ENCODE results near the gene SGCB. TPM values are rescaled to one million over a fixed set of nuclear protein-coding genes. Genes with fewer than 3 reads are reported as not detected.
"Not testable (repeated sequence)": the region's sequence is repeated elsewhere in the genome, so short reads cannot be mapped to it uniquely, and the experiment has no call there.

SGCB gene
- polyA plus RNA-seq (2013, experiment 1 of 2), result 60.9 TPM
- 65.6 TPM for polyA plus RNA-seq (2013, experiment 2 of 2)

GRCh38 chr4:52038103-52038912 lies at the start of gene SGCB:
Gene SGCB, minus strand, starts transcription at chr4:52038299. Its CDS starts 40 bp downstream, at chr4:52038259.
- peak within 1 kb of the TSS; percentile 81 for H4K91ac ChIP-seq (ENCODE audit: low read length)
- peaks cover 0 to 17% of the 10 kb centered on the region in 2 experiments for H3K36me3 ChIP-seq (ENCODE audit: control insufficient read depth in 1 of 2, insufficient read depth in 2 of 2, low read depth in 1 of 2, low read length in 2 of 2)
- no peak within 1 kb of the TSS for H2AK5ac ChIP-seq (ENCODE audit: low read length, severe bottlenecking)
- H2BK12ac ChIP-seq (ENCODE audit: low read length in 2 of 2), result peak within 1 kb of the TSS in 1 of 2 experiments; percentile 28
- H3K27ac ChIP-seq (ENCODE audit: low read length, poor library complexity, severe bottlenecking), result no peak within 1 kb of the TSS
- peak; percentile 50 for DNase-seq
- H3K23ac ChIP-seq (ENCODE audit: low read length in 2 of 2), result no peak within 1 kb of the TSS
- H3K9ac ChIP-seq (ENCODE audit: low read length), result peak within 1 kb of the TSS; percentile 89
- H3K4me1 ChIP-seq (ENCODE audit: control insufficient read depth, insufficient read depth, low read depth, low read length), result peaks cover 3% of the 10 kb centered on the region
- peak within 1 kb of the TSS in 1 of 2 experiments; percentile 95 for H3K4ac ChIP-seq (ENCODE audit: low read depth in 1 of 2, low read length in 2 of 2)
- H3K27me3 ChIP-seq (ENCODE audit: control insufficient read depth in 1 of 2, insufficient read depth in 1 of 2, low read length in 2 of 2), result peaks cover 15 to 18% of the 10 kb centered on the region in 2 experiments
- H2BK5ac ChIP-seq (ENCODE audit: low read depth, low read length, poor library complexity, severe bottlenecking), result peak within 1 kb of the TSS; percentile 46
- peak within 1 kb of the TSS; percentile 62 to 82 for H3K14ac ChIP-seq (ENCODE audit: low read length in 2 of 2)
- H2AFZ ChIP-seq (ENCODE audit: low read depth, low read length), result peak within 1 kb of the TSS; percentile 90
- H3K9me3 ChIP-seq (ENCODE audit: control insufficient read depth, low read length), result no peaks in the 10 kb centered on the region
- peak within 1 kb of the TSS; percentile 97 for H2BK120ac ChIP-seq (ENCODE audit: low read depth, low read length)
- 5% methylated on average over 67 of the region's 70 CpGs for WGBS
- H3K79me1 ChIP-seq (replicated peaks; ENCODE audit: low read length, poor library complexity, severe bottlenecking), result peaks cover 6% of the 10 kb centered on the region
- peak within 1 kb of the TSS; percentile 85 for H3K4me2 ChIP-seq (ENCODE audit: low read length, poor library complexity, severe bottlenecking)
- H2BK15ac ChIP-seq (ENCODE audit: low read depth, poor library complexity, severe bottlenecking), result peak within 1 kb of the TSS; percentile 65
- H4K8ac ChIP-seq (ENCODE audit: low read length), result peak within 1 kb of the TSS; percentile 97
- peak within 1 kb of the TSS; percentile 79 to 97 for H3K18ac ChIP-seq (ENCODE audit: low read depth in 1 of 2, low read length in 2 of 2)
- H3K4me3 ChIP-seq (ENCODE audit: insufficient read depth in 1 of 2, low read depth in 1 of 2, low read length in 2 of 2), result peak within 1 kb of the TSS; percentile 79 to 89

- H3K23ac ChIP-seq (ENCODE audit: low read length in 2 of 2); H4K91ac ChIP-seq (ENCODE audit: low read length); H2AFZ ChIP-seq (ENCODE audit: low read depth, low read length); H3K4me1 ChIP-seq (ENCODE audit: control insufficient read depth, insufficient read depth, low read depth, low read length); H3K18ac ChIP-seq (ENCODE audit: low read depth in 1 of 2, low read length in 2 of 2); H3K9ac ChIP-seq (ENCODE audit: low read length); H2BK15ac ChIP-seq (ENCODE audit: low read depth, poor library complexity, severe bottlenecking); H3K27ac ChIP-seq (ENCODE audit: low read length, poor library complexity, severe bottlenecking); H3K79me1 ChIP-seq (replicated peaks; ENCODE audit: low read length, poor library complexity, severe bottlenecking); H3K4me2 ChIP-seq (ENCODE audit: low read length, poor library complexity, severe bottlenecking); H2BK5ac ChIP-seq (ENCODE audit: low read depth, low read length, poor library complexity, severe bottlenecking); H3K14ac ChIP-seq (ENCODE audit: low read length in 2 of 2); H2BK120ac ChIP-seq (ENCODE audit: low read depth, low read length); H2AK5ac ChIP-seq (ENCODE audit: low read length, severe bottlenecking); H3K4me3 ChIP-seq (ENCODE audit: insufficient read depth in 1 of 2, low read depth in 1 of 2, low read length in 2 of 2); H3K4ac ChIP-seq (ENCODE audit: low read depth in 1 of 2, low read length in 2 of 2); H2BK12ac ChIP-seq (ENCODE audit: low read length in 2 of 2); H3K27me3 ChIP-seq (ENCODE audit: control insufficient read depth in 1 of 2, insufficient read depth in 1 of 2, low read length in 2 of 2); H3K9me3 ChIP-seq (ENCODE audit: control insufficient read depth, low read length); DNase-seq; H4K8ac ChIP-seq (ENCODE audit: low read length): not testable (repeated sequence)
- peaks cover under 1 to 42% of the 10 kb centered on the region in 2 experiments for H3K36me3 ChIP-seq (ENCODE audit: control insufficient read depth in 1 of 2, insufficient read depth in 2 of 2, low read depth in 1 of 2, low read length in 2 of 2)
- WGBS, result 100% methylated on average over 1 of the region's 1 CpG
These were observed 48.3 kb upstream of the SGCB start for GRCh38 chr4:52086425-52086824.

GRCh38 chr4:52081216-52081615 lies 43.1 kb upstream of the SGCB start:
- H3K4me2 ChIP-seq (ENCODE audit: low read length, poor library complexity, severe bottlenecking), result no peak overlapping the region
- peaks cover 0 to 82% of the 10 kb centered on the region in 2 experiments for H3K36me3 ChIP-seq (ENCODE audit: control insufficient read depth in 1 of 2, insufficient read depth in 2 of 2, low read depth in 1 of 2, low read length in 2 of 2)
- no peaks in the 10 kb centered on the region for H3K79me1 ChIP-seq (replicated peaks; ENCODE audit: low read length, poor library complexity, severe bottlenecking)
- H3K23ac ChIP-seq (ENCODE audit: low read length in 2 of 2), result no peak overlapping the region
- no peak overlapping the region for H2AK5ac ChIP-seq (ENCODE audit: low read length, severe bottlenecking)
- no peak overlapping the region for H3K9ac ChIP-seq (ENCODE audit: low read length)
- no peak overlapping the region for H3K18ac ChIP-seq (ENCODE audit: low read depth in 1 of 2, low read length in 2 of 2)
- no peaks in the 10 kb centered on the region for H3K27me3 ChIP-seq (ENCODE audit: control insufficient read depth in 1 of 2, insufficient read depth in 1 of 2, low read length in 2 of 2)
- no peak overlapping the region for H2AFZ ChIP-seq (ENCODE audit: low read depth, low read length)
- no peak overlapping the region for H3K4ac ChIP-seq (ENCODE audit: low read depth in 1 of 2, low read length in 2 of 2)
- no peaks in the 10 kb centered on the region for H3K9me3 ChIP-seq (ENCODE audit: control insufficient read depth, low read length)
- no peak overlapping the region for H2BK15ac ChIP-seq (ENCODE audit: low read depth, poor library complexity, severe bottlenecking)
- DNase-seq, result no peak
- no peak overlapping the region for H3K4me3 ChIP-seq (ENCODE audit: insufficient read depth in 1 of 2, low read depth in 1 of 2, low read length in 2 of 2)
- H2BK120ac ChIP-seq (ENCODE audit: low read depth, low read length), result no peak overlapping the region
- no peak overlapping the region for H2BK12ac ChIP-seq (ENCODE audit: low read length in 2 of 2)
- H3K14ac ChIP-seq (ENCODE audit: low read length in 2 of 2), result no peak overlapping the region
- peaks cover 4% of the 10 kb centered on the region for H3K4me1 ChIP-seq (ENCODE audit: control insufficient read depth, insufficient read depth, low read depth, low read length)
- H3K27ac ChIP-seq (ENCODE audit: low read length, poor library complexity, severe bottlenecking), result no peak overlapping the region
- H4K91ac ChIP-seq (ENCODE audit: low read length), result no peak overlapping the region
- H2BK5ac ChIP-seq (ENCODE audit: low read depth, low read length, poor library complexity, severe bottlenecking), result no peak overlapping the region
- no peak overlapping the region for H4K8ac ChIP-seq (ENCODE audit: low read length)

- Histone ChIP-seq H2AK5ac (ENCODE audit: low read length, severe bottlenecking) (no peak overlapping the region), H2BK15ac (ENCODE audit: low read depth, poor library complexity, severe bottlenecking) (no peak overlapping the region), H3K4me1 (ENCODE audit: control insufficient read depth, insufficient read depth, low read depth, low read length) (peaks cover 4% of the 10 kb centered on the region), H2BK12ac (ENCODE audit: low read length in 2 of 2) (no peak overlapping the region), H2BK5ac (ENCODE audit: low read depth, low read length, poor library complexity, severe bottlenecking) (no peak overlapping the region), H3K4me3 (ENCODE audit: insufficient read depth in 1 of 2, low read depth in 1 of 2, low read length in 2 of 2) (no peak overlapping the region), H3K23ac (ENCODE audit: low read length in 2 of 2) (no peak overlapping the region), H3K9me3 (ENCODE audit: control insufficient read depth, low read length) (no peaks in the 10 kb centered on the region), H3K36me3 (ENCODE audit: control insufficient read depth in 1 of 2, insufficient read depth in 2 of 2, low read depth in 1 of 2, low read length in 2 of 2) (peaks cover 0 to 68% of the 10 kb centered on the region in 2 experiments), H4K91ac (ENCODE audit: low read length) (no peak overlapping the region), H3K27me3 (ENCODE audit: control insufficient read depth in 1 of 2, insufficient read depth in 1 of 2, low read length in 2 of 2) (peaks cover 0 to 4% of the 10 kb centered on the region in 2 experiments), H3K27ac (ENCODE audit: low read length, poor library complexity, severe bottlenecking) (no peak overlapping the region), H2AFZ (ENCODE audit: low read depth, low read length) (no peak overlapping the region), H3K14ac (ENCODE audit: low read length in 2 of 2) (no peak overlapping the region), H3K79me1 (replicated peaks; ENCODE audit: low read length, poor library complexity, severe bottlenecking) (peaks cover 6% of the 10 kb centered on the region), H4K8ac (ENCODE audit: low read length) (no peak overlapping the region), H2BK120ac (ENCODE audit: low read depth, low read length) (no peak overlapping the region), H3K9ac (ENCODE audit: low read length) (no peak overlapping the region), H3K4me2 (ENCODE audit: low read length, poor library complexity, severe bottlenecking) (no peak overlapping the region), H3K4ac (ENCODE audit: low read depth in 1 of 2, low read length in 2 of 2) (no peak overlapping the region), H3K18ac (ENCODE audit: low read depth in 1 of 2, low read length in 2 of 2) (no peak overlapping the region)
- DNase-seq, result no peak
- WGBS, result 67% methylated on average over 1 of the region's 2 CpGs
These were observed 41.6 kb upstream of the SGCB start for GRCh38 chr4:52079659-52080058.

Data from mesenchymal stem cell (in vitro differentiated cells and primary cell).